CD4-positive, alpha-beta T cell treated with Interleukin-2 at 100 ng/mL for 4 hours (primary cell): ENCODE results near the gene NDUFB1.

Source experiments
- DNase-seq: peaks from one replicate; pipeline ENCODE4 v3.0.0-alpha.2; 2020; ENCODE audit warnings: low spot score

The NDUFB1 gene

DNA sequence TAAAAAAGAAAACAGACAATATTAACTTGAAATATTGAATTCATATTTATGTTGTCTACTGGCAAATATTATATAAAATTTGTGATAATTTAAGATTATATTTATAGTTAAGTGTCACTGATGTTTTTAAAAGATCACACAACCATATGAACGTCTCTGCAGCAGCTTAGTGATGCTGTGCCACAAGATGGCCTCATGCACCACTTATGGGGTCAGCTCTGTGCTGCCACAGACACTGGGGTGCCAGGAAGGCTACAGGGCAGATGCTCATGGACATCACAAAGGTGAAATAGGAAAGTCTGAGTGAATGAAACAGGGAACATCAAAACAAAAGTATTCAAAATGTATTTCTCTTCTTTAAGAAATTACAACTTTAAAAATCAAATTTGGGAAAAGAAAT is 28.2 kb downstream of the NDUFB1 start:
- no peak for DNase-seq

DNA sequence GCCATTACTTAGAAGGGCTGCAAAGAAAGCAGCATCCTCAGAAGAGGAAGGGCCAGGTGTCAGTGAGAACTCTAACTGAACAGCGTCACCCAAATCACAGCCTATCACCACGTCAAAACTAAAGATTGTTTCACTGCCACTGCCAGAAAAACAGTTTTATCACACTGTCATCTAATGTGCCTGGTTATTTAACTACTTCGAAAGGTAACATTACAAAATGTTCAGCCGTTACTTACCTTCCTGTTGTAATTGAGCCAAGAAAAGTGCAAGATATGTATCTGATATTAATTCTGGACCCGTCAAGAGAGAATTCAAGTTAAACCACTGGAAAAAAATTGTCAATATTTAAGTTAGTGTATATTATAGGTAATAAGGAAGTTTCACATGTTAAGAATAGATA is 33.0 kb downstream of the NDUFB1 start:
- DNase-seq: no peak

DNA sequence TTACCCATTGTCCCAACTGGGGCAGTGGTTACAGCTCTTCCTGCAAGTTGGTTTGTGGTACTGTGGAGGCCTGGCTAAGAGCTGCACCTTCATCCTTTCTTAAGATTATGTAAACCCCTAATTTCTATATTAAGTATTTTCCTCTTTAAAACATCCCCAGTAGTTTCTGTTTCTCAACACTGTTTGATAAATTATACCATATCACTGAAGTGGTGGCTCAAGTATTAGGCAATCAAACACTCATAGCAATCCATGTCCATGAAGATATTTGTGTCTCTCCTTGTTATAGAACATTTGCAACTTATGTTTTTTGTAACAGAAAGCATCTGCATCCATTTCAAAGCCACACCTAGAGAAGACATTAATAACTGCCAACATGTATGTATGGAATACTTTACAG is 47.0 kb downstream of the NDUFB1 start:
- DNase-seq: no peak
